GM19455 (cell line): ENCODE results near the gene LRMDA.
"Not testable (repeated sequence)": the region's sequence is repeated elsewhere in the genome, so short reads cannot be mapped to it uniquely, and the experiment has no call there.

Experiments
- ATAC-seq: cut with Tn5 transposase; IDR thresholded peaks from one replicate; pipeline ENCODE4 v1.9.1; 2021; ENCODE audit not compliant: unreplicated experiment

LRMDA gene

GRCh38 chr10:76052682-76053503 lies 621.5 kb downstream of the LRMDA start:
- no peak for ATAC-seq

- no peak for ATAC-seq
Measured at GRCh38 chr10:76055466-76055865, 624.0 kb downstream of the LRMDA start.

GRCh38 chr10:76055963-76056362 lies 624.5 kb downstream of the LRMDA start:
- no peak for ATAC-seq

- ATAC-seq, result not testable (repeated sequence)
Measured at GRCh38 chr10:76060993-76061392, 629.6 kb downstream of the LRMDA start.

- no peak for ATAC-seq
Measured at GRCh38 chr10:76066457-76066856, 635.0 kb downstream of the LRMDA start.

GRCh38 chr10:76067447-76067846 lies 636.0 kb downstream of the LRMDA start:
- ATAC-seq, result no peak

GRCh38 chr10:76068856-76069255 lies 637.4 kb downstream of the LRMDA start:
- no peak for ATAC-seq

- ATAC-seq, result no peak
Measured at GRCh38 chr10:76070916-76071315, 639.5 kb downstream of the LRMDA start.

- ATAC-seq, result no peak
Measured at GRCh38 chr10:76071653-76072365, 640.4 kb downstream of the LRMDA start.

GRCh38 chr10:76072384-76072783 lies 641.0 kb downstream of the LRMDA start:
- ATAC-seq, result no peak

GRCh38 chr10:76073524-76073923 lies 642.1 kb downstream of the LRMDA start:
- no peak for ATAC-seq

GRCh38 chr10:76074659-76075058 lies 643.2 kb downstream of the LRMDA start:
- ATAC-seq, result no peak

- no peak for ATAC-seq
Measured at GRCh38 chr10:76080451-76080850, 649.0 kb downstream of the LRMDA start.

- no peak for ATAC-seq
Measured at GRCh38 chr10:76080991-76081390, 649.6 kb downstream of the LRMDA start.

- ATAC-seq, result no peak
Measured at GRCh38 chr10:76082232-76082631, 650.8 kb downstream of the LRMDA start.

- ATAC-seq, result no peak
Measured at GRCh38 chr10:76082956-76083355, 651.5 kb downstream of the LRMDA start.

- no peak for ATAC-seq
Measured at GRCh38 chr10:76085002-76085816, 653.8 kb downstream of the LRMDA start.

GRCh38 chr10:76085817-76086167 lies 654.4 kb downstream of the LRMDA start:
- ATAC-seq, result no peak

- no peak for ATAC-seq
Measured at GRCh38 chr10:76086170-76086760, 654.8 kb downstream of the LRMDA start.

- ATAC-seq, result peak; percentile 66
Measured at GRCh38 chr10:76086761-76087639, 655.6 kb downstream of the LRMDA start.
